AG04449 (cell line): ENCODE results near the gene NEDD8.
A peak's percentile ranks its signal among the peaks of the same experiment; 100 is the strongest.

ENCODE experiments used
- CTCF ChIA-PET: fragments of 350-600 bp; formaldehyde crosslinking; extraction: SDS; loops from one replicate; lab custom pipeline; 2021; ENCODE audit warnings: antibody characterized with exemption; lab: Yijun Ruan, JAX
- POLR2A ChIA-PET: fragments of 400-600, 350-600 bp; formaldehyde crosslinking; extraction: SDS; loops from one replicate; lab custom pipeline; 2020; ENCODE audit warnings: antibody characterized with exemption, inconsistent platforms; lab: Yijun Ruan, JAX
- DNase-seq: peaks from one replicate; pipeline ENCODE4 v3.0.0-alpha.2; 2010; ENCODE audit warnings: low read depth, low spot score
- H3K4me3 ChIP-seq: 2 replicates; pipeline ENCODE4 v1.5.1; 2011; ENCODE audit warnings: low read depth, mild to moderate bottlenecking, control low read depth, low read length
- CTCF ChIP-seq: IDR thresholded peaks from one replicate; pipeline ENCODE4 v1.5.1; 2011; ENCODE audit warnings: mild to moderate bottlenecking, moderate library complexity, low read length, control low read depth, inconsistent platforms; ENCODE audit not compliant: insufficient read depth; ENCODE audit errors: missing control alignments

NEDD8 gene

GRCh38 chr14:24232121-24232644 is at the start of gene NEDD8:
TSS of gene NEDD8 (minus strand) at chr14:24232367. CDS start at chr14:24232267, 100 bp downstream.
- DNase-seq: peak; percentile 77
- peak within 1 kb of the TSS; percentile 92 for H3K4me3 ChIP-seq
- ChIA-PET POLR2A (interaction anchor here (1.0 to 2.2 kb wide), 2 partner anchors 10 to 37 kb away, joined by 3 to 16 read pairs; partner anchors contain the start of genes TINF2 and TM9SF1), CTCF (interaction anchor here (1.2 to 2.1 kb wide), 5 partner anchors 10 to 65 kb away, joined by 4 to 21 read pairs (median 4); partner anchors contain the start of genes MDP1 and TINF2)
- TF ChIP-seq CTCF: no peak

GRCh38 chr14:24281636-24282035 is 49.5 kb upstream of the NEDD8 start:
- no peak for DNase-seq
- no peak overlapping the region for H3K4me3 ChIP-seq
- no peak for TF ChIP-seq CTCF
- ChIA-PET POLR2A (no interaction called here), CTCF (interaction anchor here (1.9 to 7.7 kb wide), 4 partner anchors 11 to 40 kb away, joined by 6 to 63 read pairs (median 20); partner anchors contain the start of genes RABGGTA and TINF2)

- POLR2A ChIA-PET: interaction anchor here (1.1 kb wide), 1 partner anchor 10 kb away, joined by 4 read pairs; the partner anchor contains the start of gene RABGGTA
These were observed 48.8 kb upstream of the NEDD8 start for GRCh38 chr14:24280797-24281460.

GRCh38 chr14:24279301-24280186 is 47.4 kb upstream of the NEDD8 start:
- no peak for DNase-seq
- POLR2A ChIA-PET: interaction anchor here (0.6 to 1.1 kb wide), 2 partner anchors 8 to 49 kb away, joined by 3 to 4 read pairs; partner anchors contain the start of gene RABGGTA
- H3K4me3 ChIP-seq: no peak overlapping the region
- CTCF ChIA-PET: interaction anchor here (1.2 to 7.7 kb wide), 6 partner anchors 9 to 189 kb away, joined by 3 to 63 read pairs (median 10); partner anchors contain the start of genes CIDEB and RABGGTA
- TF ChIP-seq CTCF: no peak

More at GRCh38 chr14:24280797-24281460, 48.8 kb upstream of the NEDD8 start:
- no peak for DNase-seq
- no peak for TF ChIP-seq CTCF
- H3K4me3 ChIP-seq: no peak overlapping the region
- CTCF ChIA-PET: interaction anchor here (0.7 to 7.7 kb wide), 7 partner anchors 10 to 65 kb away, joined by 3 to 63 read pairs (median 13); partner anchors contain the start of genes CIDEB, MDP1 and RABGGTA

- POLR2A ChIA-PET: no interaction called here
These were observed 46.3 kb upstream of the NEDD8 start for GRCh38 chr14:24278424-24278823.

More at GRCh38 chr14:24278424-24278823, 46.3 kb upstream of the NEDD8 start:
- CTCF ChIA-PET: interaction anchor here (1.0 to 7.7 kb wide), 5 partner anchors 19 to 55 kb away, joined by 3 to 63 read pairs (median 4); partner anchors contain the start of genes CIDEB, DHRS1 and NOP9
- TF ChIP-seq CTCF: no peak
- H3K4me3 ChIP-seq: no peak overlapping the region
- DNase-seq: no peak
